ENCODE results near the gene CYP24A1. TPM values are rescaled to one million over a fixed set of nuclear protein-coding genes. Genes with fewer than 3 reads are reported as not detected.
A peak's percentile ranks its signal among the peaks of the same experiment; 100 is the strongest.

The CYP24A1 gene
- total RNA-seq, 1 donor from 2014 or later = 8.7 TPM

- no peak for TF ChIP-seq CTCF (IDR thresholded peaks at IDR 0.05; ENCODE audit: insufficient read depth, low read length, severe bottlenecking)
- Histone ChIP-seq H3K36me3 (ENCODE audit: control insufficient read depth, insufficient read depth, low read length) (no peaks in the 10 kb centered on the region), H3K27me3 (ENCODE audit: control insufficient read depth, insufficient read depth, low read length) (no peaks in the 10 kb centered on the region), H3K4me3 (ENCODE audit: low read depth, low read length) (no peak overlapping the region)
- DNase-seq (ENCODE audit: low read depth) = peak; percentile 50
- no peak for FAIRE-seq
Measured at GRCh38 chr20:54146672-54147071, 27.1 kb downstream of the CYP24A1 start.

DNA sequence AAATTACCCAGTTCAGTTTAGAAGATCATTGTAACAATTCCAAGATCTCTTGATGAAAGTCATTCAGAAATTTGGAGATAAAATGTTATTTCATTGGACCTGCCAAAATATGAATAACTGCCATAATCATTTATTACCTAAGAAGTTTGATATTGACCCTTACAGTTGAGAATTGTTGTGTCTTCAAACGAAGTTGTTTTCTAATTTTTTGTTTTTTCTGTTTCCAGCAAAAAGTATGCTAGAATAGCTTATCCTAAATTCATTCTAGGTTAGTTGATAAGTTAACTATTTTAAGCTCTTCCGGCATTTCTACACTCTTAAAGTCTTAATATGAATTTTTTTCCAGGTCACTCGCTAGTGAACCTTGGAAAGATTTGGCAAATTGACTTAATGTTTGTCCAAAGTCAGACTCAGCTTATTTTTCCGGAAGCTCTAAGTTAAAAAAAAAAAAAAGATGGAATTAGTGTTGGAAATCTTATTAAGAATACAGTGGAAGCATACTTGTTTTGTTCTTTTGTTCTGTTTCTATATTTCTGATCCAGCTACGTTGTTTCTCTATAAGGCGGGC, 28.9 kb downstream of the CYP24A1 start:
- DNase-seq (ENCODE audit: low read depth) (no peak), FAIRE-seq (no peak)
- TF ChIP-seq CTCF (IDR thresholded peaks at IDR 0.05; ENCODE audit: insufficient read depth, low read length, severe bottlenecking) = no peak
- Histone ChIP-seq H3K4me3 (ENCODE audit: low read depth, low read length) (no peak overlapping the region), H3K36me3 (ENCODE audit: control insufficient read depth, insufficient read depth, low read length) (no peaks in the 10 kb centered on the region), H3K27me3 (ENCODE audit: control insufficient read depth, insufficient read depth, low read length) (no peaks in the 10 kb centered on the region)

DNA sequence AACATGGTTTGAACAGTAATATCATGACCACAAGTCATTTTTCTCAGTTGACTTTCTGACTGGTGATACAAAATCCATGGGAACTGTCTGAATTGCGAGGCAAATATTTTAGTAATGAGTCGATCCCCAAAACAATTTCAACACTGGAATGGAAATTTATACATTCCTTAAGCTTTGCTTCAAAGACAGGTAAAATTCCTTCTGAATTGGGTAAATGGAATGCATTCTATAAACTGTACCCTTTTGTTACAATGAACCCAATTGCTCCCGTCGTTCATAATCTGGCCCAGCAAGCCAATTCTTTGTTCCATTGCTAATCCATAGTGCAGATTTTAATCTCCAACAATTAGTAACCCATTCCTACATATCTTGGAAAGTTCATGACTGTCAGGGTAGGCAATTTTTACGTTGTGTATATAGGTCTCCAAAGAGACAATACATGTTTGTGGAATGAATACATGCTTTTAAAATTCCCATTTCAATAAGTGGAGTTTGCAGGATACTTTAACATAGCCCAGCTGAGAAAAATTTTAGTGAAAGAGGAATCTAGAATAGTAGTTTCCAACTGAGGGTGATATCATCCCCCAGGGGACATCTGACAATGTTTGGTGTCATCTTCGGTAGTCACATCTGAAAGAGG, 32.7 kb downstream of the CYP24A1 start:
- DNase-seq (ENCODE audit: low read depth) = peak; percentile 90
- no peaks in the 10 kb centered on the region for H3K27me3 ChIP-seq (ENCODE audit: control insufficient read depth, insufficient read depth, low read length)
- TF ChIP-seq CTCF (IDR thresholded peaks at IDR 0.05; ENCODE audit: insufficient read depth, low read length, severe bottlenecking) = no peak
- no peaks in the 10 kb centered on the region for H3K36me3 ChIP-seq (ENCODE audit: control insufficient read depth, insufficient read depth, low read length)
- no peak overlapping the region for H3K4me3 ChIP-seq (ENCODE audit: low read depth, low read length)
- no peak for FAIRE-seq

DNA sequence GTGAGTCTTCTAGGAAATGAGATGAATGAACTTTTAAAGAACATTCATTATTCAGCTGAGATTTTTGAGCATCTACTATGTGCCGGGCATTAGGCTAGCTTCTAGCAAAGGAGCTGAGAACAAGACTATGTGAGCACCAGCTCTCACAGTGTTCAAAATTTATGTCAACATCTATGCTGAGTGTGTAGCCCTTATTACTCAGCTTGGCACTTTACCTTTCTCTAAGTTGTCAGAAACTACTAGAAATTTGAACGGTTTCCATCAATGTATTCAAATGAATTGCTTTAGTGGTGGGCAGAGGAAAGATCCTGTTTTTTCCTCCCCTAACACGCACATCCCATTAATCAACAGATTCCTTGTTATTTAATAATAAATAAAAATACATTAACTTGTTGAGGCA, 33.3 kb downstream of the CYP24A1 start:
- no peaks in the 10 kb centered on the region for H3K27me3 ChIP-seq (ENCODE audit: control insufficient read depth, insufficient read depth, low read length)
- no peak for DNase-seq (ENCODE audit: low read depth)
- FAIRE-seq = no peak
- no peak overlapping the region for H3K4me3 ChIP-seq (ENCODE audit: low read depth, low read length)
- TF ChIP-seq CTCF (IDR thresholded peaks at IDR 0.05; ENCODE audit: insufficient read depth, low read length, severe bottlenecking) = no peak
- H3K36me3 ChIP-seq (ENCODE audit: control insufficient read depth, insufficient read depth, low read length) = no peaks in the 10 kb centered on the region

DNA sequence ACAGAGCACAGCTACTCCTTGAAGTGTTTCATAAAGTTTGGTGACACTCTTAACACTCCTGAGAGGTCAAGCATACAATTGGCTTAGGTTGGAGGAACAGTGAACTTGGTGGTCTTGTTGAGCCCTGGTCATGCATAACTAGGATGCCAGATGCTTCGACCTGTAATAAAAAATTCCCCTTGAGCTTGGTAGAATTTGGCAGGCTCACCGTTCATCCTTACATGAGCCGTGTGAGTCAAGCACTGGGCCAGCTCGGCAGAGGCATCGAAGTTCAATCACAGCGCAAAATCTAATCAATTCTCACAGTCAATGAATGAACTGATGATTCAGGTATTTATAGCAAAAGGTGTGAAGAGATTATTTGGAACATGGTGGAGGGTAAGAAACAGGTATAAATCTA, 33.7 kb downstream of the CYP24A1 start:
- no peak for TF ChIP-seq CTCF (IDR thresholded peaks at IDR 0.05; ENCODE audit: insufficient read depth, low read length, severe bottlenecking)
- DNase-seq (ENCODE audit: low read depth) = no peak
- Histone ChIP-seq H3K36me3 (ENCODE audit: control insufficient read depth, insufficient read depth, low read length) (no peaks in the 10 kb centered on the region), H3K4me3 (ENCODE audit: low read depth, low read length) (no peak overlapping the region), H3K27me3 (ENCODE audit: control insufficient read depth, insufficient read depth, low read length) (no peaks in the 10 kb centered on the region)
- FAIRE-seq = no peak

DNA sequence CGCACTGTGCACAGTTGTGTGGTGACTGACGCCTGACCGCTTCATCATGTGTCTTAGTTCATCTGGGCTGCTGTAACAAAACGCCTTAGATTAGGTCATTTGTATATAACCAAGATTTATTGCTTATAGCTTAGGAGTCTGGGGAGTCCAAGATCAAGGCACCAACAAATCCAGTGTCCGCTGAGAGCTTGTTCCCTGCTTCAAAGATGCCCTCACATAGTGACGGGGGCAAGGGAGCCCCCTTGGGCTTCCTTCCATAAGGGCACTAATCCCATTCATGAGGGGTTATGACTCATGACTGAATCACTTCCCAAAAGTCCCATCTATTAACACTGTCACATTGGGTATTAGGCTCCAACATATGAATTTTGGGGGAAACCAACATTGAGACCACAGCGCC, 34.6 kb downstream of the CYP24A1 start:
- FAIRE-seq (peak; percentile 68), DNase-seq (ENCODE audit: low read depth) (peak; percentile 48)
- TF ChIP-seq CTCF (IDR thresholded peaks at IDR 0.05; ENCODE audit: insufficient read depth, low read length, severe bottlenecking) = no peak
- Histone ChIP-seq H3K4me3 (ENCODE audit: low read depth, low read length) (no peak overlapping the region), H3K36me3 (ENCODE audit: control insufficient read depth, insufficient read depth, low read length) (no peaks in the 10 kb centered on the region), H3K27me3 (ENCODE audit: control insufficient read depth, insufficient read depth, low read length) (no peaks in the 10 kb centered on the region)
